GM12878 (cell line): ENCODE results near the gene BEX3. TPM values are rescaled to one million over a fixed set of nuclear protein-coding genes. Genes with fewer than 3 reads are reported as not detected.
"Not testable (repeated sequence)": the region's sequence is repeated elsewhere in the genome, so short reads cannot be mapped to it uniquely, and the experiment has no call there.

Experiments used
- ATAC-seq: fragments of 200-7000 bp; cut with Tn5 transposase; 3 replicates; pipeline ENCODE4 v1.9.1; 2020; ENCODE audit warnings: mild to moderate bottlenecking, moderate library complexity
- BruUV-seq: library from RNA; stranded (reverse); fragments of 400-500 nt; replicated peaks from 2 replicates; lab custom pipeline; 2021; lab: Mats Ljungman, UMichigan
- CTCF ChIA-PET: fragments of 300-600 bp; sonication (Branson Sonifier 250); formaldehyde crosslinking; extraction: SDS; loops from one replicate; lab custom pipeline; 2021; ENCODE audit warnings: inconsistent platforms; lab: Yijun Ruan, JAX
- POLR2A ChIA-PET: fragments of 350-600 bp; formaldehyde crosslinking; extraction: SDS; loops from one replicate; lab custom pipeline; 2021; ENCODE audit warnings: inconsistent platforms; lab: Charles Lee
- RAD21 ChIA-PET: fragments of 300-600 bp; sonication (Branson Sonifier 250); formaldehyde crosslinking; loops from one replicate; lab custom pipeline; 2023; ENCODE audit warnings: antibody characterized with exemption; ENCODE audit not compliant: unreplicated experiment; lab: Charles Lee
- SMC1A ChIA-PET: fragments of 300-600 bp; sonication (Branson Sonifier 250); formaldehyde crosslinking; loops from one replicate; lab custom pipeline; 2023; ENCODE audit not compliant: unreplicated experiment, uncharacterized antibody; lab: Charles Lee
- DNase-seq: peaks from one replicate; pipeline ENCODE4 v3.0.0-alpha.2; 2011; ENCODE audit warnings: low read depth, low spot score
- FAIRE-seq: peaks from 3 replicates; lab custom pipeline; 2011; peaks lifted over from hg19 to GRCh38; lab: Jason Lieb, UNC
- H2AFZ ChIP-seq: 2 replicates; pipeline ENCODE4 v1.6.0; 2011; ENCODE audit warnings: low read depth, low read length, control low read depth; ENCODE audit not compliant: control insufficient read depth
- H3K27ac ChIP-seq: 2 replicates; pipeline ENCODE4 v1.5.1; 2011; ENCODE audit warnings: control low read depth; ENCODE audit not compliant: control insufficient read depth, insufficient read depth
- H3K27me3 ChIP-seq, 2 experiments: replicated peaks in 1 of 2; 2 replicates each; pipeline versions ENCODE4 v1.6.0 to v1.6.1; 2011; ENCODE audit warnings: low read length in 1 of 2; ENCODE audit not compliant: control insufficient read depth in 2 of 2, insufficient read depth in 2 of 2
- H3K36me3 ChIP-seq, 2 experiments: 2 replicates each; pipeline ENCODE4 v1.5.1; 2011; ENCODE audit warnings: low read length in 1 of 2; ENCODE audit not compliant: control insufficient read depth in 2 of 2, insufficient read depth in 2 of 2
- H3K4me1 ChIP-seq: 2 replicates; pipeline ENCODE4 v1.6.1; 2011; ENCODE audit warnings: mild to moderate bottlenecking, low read length, moderate library complexity, mixed read lengths; ENCODE audit not compliant: control insufficient read depth, insufficient read depth
- H3K4me2 ChIP-seq: 2 replicates; pipeline ENCODE4 v1.6.0; 2011; ENCODE audit warnings: control low read depth; ENCODE audit not compliant: control insufficient read depth, insufficient read depth
- H3K4me3 ChIP-seq: fragments of 200-600 bp; sonication (generic); 2 replicates; pipeline ENCODE4 v1.5.1; 2016
- H3K79me2 ChIP-seq: 2 replicates; pipeline ENCODE4 v1.6.0; 2011; ENCODE audit warnings: low read length; ENCODE audit not compliant: control insufficient read depth, insufficient read depth
- H3K9ac ChIP-seq: 2 replicates; pipeline ENCODE4 v1.8.0; 2011; ENCODE audit warnings: low read length, control low read depth, mixed read lengths; ENCODE audit not compliant: control insufficient read depth, insufficient read depth
- H3K9me3 ChIP-seq: replicated peaks from 3 replicates; pipeline ENCODE4 v1.5.1; 2011; ENCODE audit warnings: mild to moderate bottlenecking, low read length; ENCODE audit not compliant: control insufficient read depth, insufficient read depth
- H4K20me1 ChIP-seq: 2 replicates; pipeline ENCODE4 v1.6.0; 2011; ENCODE audit not compliant: control insufficient read depth, insufficient read depth
- RBBP5 ChIP-seq: fragments of 200-600 bp; sonication (generic); conservative IDR thresholded peaks from 2 replicates; pipeline ENCODE4 v1.6.1; 2016
- ZZZ3 ChIP-seq: IDR thresholded peaks from 2 replicates; pipeline ENCODE4 v1.6.1; 2011; ENCODE audit warnings: low read depth; ENCODE audit not compliant: control insufficient read depth, insufficient read length
- WGBS: methylation state at CpG from one replicate; pipeline ENCODE4 v1.1.6; 2016; ENCODE audit warnings: low lambda C conversion rate; ENCODE audit not compliant: insufficient replicate concordance, insufficient coverage; ENCODE audit errors: missing lambda C conversion rate; 5-methylcytosine and 5-hydroxymethylcytosine counted together
- in situ Hi-C: fragments of 300-500 bp; cut with MboI; formaldehyde crosslinking; loops from 9 replicates; pipeline ENCODE4 v1.14.3; 2018; ENCODE audit warnings: mixed read lengths
- intact Hi-C: fragments of 100-400 bp; cut with micrococcal nuclease; formaldehyde crosslinking; loops from one replicate; pipeline ENCODE4 v1.14.2; 2022; ENCODE audit not compliant: unreplicated experiment
- polyA plus RNA-seq, 11 experiments: library from polyadenylated mRNA; depleted of rRNA in 4 of 11; unstranded in 6 of 11; stranded (reverse) in 5 of 11; fragments of >200 nt; fragmentation: Nextera tagmentation in 4 of 11; fragmentation: Illumina TruSeq in 1 of 11; extraction: Ambion mirVana in 4 of 11; extraction: Trizol in 1 of 11; gene quantifications; 1 replicate in 1 of 11; 2 replicates in 10 of 11; pipeline versions ENCODE4 v1.2.1 to v1.2.3, GENCODE V29; 2011 to 2016; ENCODE audit warnings: inconsistent platforms in 2 of 11, missing spikeins in 2 of 11, low read depth in 1 of 11
- total RNA-seq, 4 experiments: library from RNA; depleted of rRNA in 3 of 4; stranded (reverse); fragments of >200 nt in 3 of 4; fragmentation: Illumina TruSeq in 1 of 4; extraction: Trizol in 1 of 4; gene quantifications; 2 replicates each; pipeline versions ENCODE4 v1.2.1 to v1.2.3, GENCODE V29; 2013 to 2021

The BEX3 gene
- total and polyA plus RNA-seq, 10 of the 15 experiments (the other 5 are each of a cell fraction or from before 2014, with no cell fraction given), result 1.3 to 1.5 TPM; not detected in 8

DNA sequence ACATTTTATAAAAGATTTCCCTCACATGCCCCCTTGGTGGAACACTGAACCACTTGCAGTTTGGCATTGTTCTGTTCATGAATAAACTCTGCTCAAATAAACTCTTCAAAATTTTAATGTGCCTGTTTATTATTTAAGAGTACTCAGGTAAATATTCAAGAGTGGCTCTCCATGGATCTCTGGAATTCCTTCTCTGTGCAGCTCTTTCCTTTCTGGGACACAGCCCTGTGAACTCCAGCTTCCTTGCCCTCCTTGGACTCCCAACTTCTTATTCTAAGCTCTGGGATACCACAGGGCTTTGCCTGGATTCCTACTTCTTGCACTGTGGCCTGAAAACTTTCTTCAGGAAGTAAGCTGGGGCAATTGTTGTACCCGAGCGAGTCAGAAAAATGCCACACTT, 8.3 kb downstream of the BEX3 start:
- DNase-seq (no peak), FAIRE-seq (no peak), ATAC-seq (no peak)
- Histone ChIP-seq H3K4me1 (no peaks in the 10 kb centered on the region), H3K9me3 (no peaks in the 10 kb centered on the region), H2AFZ (no peak overlapping the region), H3K9ac (no peak overlapping the region), H3K36me3 (no peaks in the 10 kb centered on the region), H3K4me2 (no peak overlapping the region), H3K27ac (no peak overlapping the region), H3K79me2 (no peaks in the 10 kb centered on the region), H3K4me3 (no peak overlapping the region), H4K20me1 (no peaks in the 10 kb centered on the region), H3K27me3 (no peaks in the 10 kb centered on the region; a peak in 1 of 4 replicates)
- ChIA-PET SMC1A (no interaction called here), POLR2A (no interaction called here), RAD21 (no interaction called here), CTCF (no interaction called here)
- intact Hi-C loops (no loop called here), in situ Hi-C loops (no loop called here)
- WGBS, result 28% methylated on average over 2 of the region's 2 CpGs
- TF ChIP-seq RBBP5 (no peak), ZZZ3 (no peak)
- no TSS peak for BruUV-seq

- H3K36me3 ChIP-seq, H3K79me2 ChIP-seq, BruUV-seq, in situ Hi-C loops, H3K4me2 ChIP-seq, RAD21 ChIA-PET, H3K4me3 ChIP-seq, H3K27me3 ChIP-seq, H2AFZ ChIP-seq, ATAC-seq, H3K9ac ChIP-seq, intact Hi-C loops, H4K20me1 ChIP-seq, FAIRE-seq, CTCF ChIA-PET, H3K27ac ChIP-seq, SMC1A ChIA-PET, H3K9me3 ChIP-seq, H3K4me1 ChIP-seq, DNase-seq: not testable (repeated sequence)
- WGBS, result 0% methylated on average over 1 of the region's 5 CpGs
- POLR2A ChIA-PET, result interaction anchor here (0.6 kb wide), 1 partner anchor 439 kb away, joined by 3 read pairs; no protein-coding TSS in a partner anchor
Measured at GRCh38 chrX:103385283-103385830, 9.0 kb downstream of the BEX3 start.
